Smooth muscle cell (in vitro differentiated cells): ENCODE results near the gene FKBP10. TPM values are rescaled to one million over a fixed set of nuclear protein-coding genes. Genes with fewer than 3 reads are reported as not detected.

ENCODE experiments used
- DNase-seq: peaks from one replicate; lab custom pipeline; 2025; ENCODE audit not compliant: unreplicated experiment; lab: John Stamatoyannopoulos, UW
- H2AFZ ChIP-seq: fragments of 200-600 bp; sonication (generic); 2 replicates; pipeline ENCODE4 v1.6.0; 2016; ENCODE audit warnings: antibody characterized with exemption, low read depth, mild to moderate bottlenecking
- H3F3A ChIP-seq: fragments of 200-600 bp; sonication (generic); 2 replicates; pipeline ENCODE4 v1.6.0; 2017; ENCODE audit warnings: antibody characterized with exemption, low read depth
- H3K27ac ChIP-seq: fragments of 200-600 bp; sonication (generic); 2 replicates; pipeline ENCODE4 v1.5.1; 2016; ENCODE audit warnings: low read depth, mild to moderate bottlenecking
- H3K27me3 ChIP-seq: fragments of 200-600 bp; sonication (generic); 2 replicates; pipeline ENCODE4 v1.6.1; 2016; ENCODE audit warnings: low read depth, mild to moderate bottlenecking
- H3K36me3 ChIP-seq: fragments of 200-600 bp; sonication (generic); 2 replicates; pipeline ENCODE4 v1.5.1; 2016; ENCODE audit warnings: low read depth
- H3K4me1 ChIP-seq: fragments of 200-600 bp; sonication (generic); 2 replicates; pipeline ENCODE4 v1.5.1; 2016; ENCODE audit warnings: low read depth
- H3K4me2 ChIP-seq: fragments of 200-600 bp; sonication (generic); 2 replicates; pipeline ENCODE4 v1.6.0; 2016; ENCODE audit warnings: mild to moderate bottlenecking
- H3K4me3 ChIP-seq: fragments of 200-600 bp; sonication (generic); 2 replicates; pipeline ENCODE4 v1.5.1; 2016; ENCODE audit warnings: mild to moderate bottlenecking
- H3K79me2 ChIP-seq: fragments of 200-600 bp; sonication (generic); 2 replicates; pipeline ENCODE4 v1.6.0; 2016; ENCODE audit warnings: low read depth, mild to moderate bottlenecking
- H3K9ac ChIP-seq: fragments of 200-600 bp; sonication (generic); 2 replicates; pipeline ENCODE4 v1.6.0; 2016; ENCODE audit warnings: low read depth
- H3K9me3 ChIP-seq: fragments of 200-600 bp; sonication (generic); replicated peaks from 2 replicates; pipeline ENCODE4 v1.5.1; 2016; ENCODE audit warnings: low read depth
- H4K20me1 ChIP-seq: fragments of 200-600 bp; sonication (generic); 2 replicates; pipeline ENCODE4 v1.6.0; 2016; ENCODE audit warnings: low read depth
- CTCF ChIP-seq: fragments of 200-600 bp; sonication (generic); IDR thresholded peaks from 2 replicates; pipeline ENCODE4 v1.5.1; 2017; ENCODE audit warnings: borderline replicate concordance, mild to moderate bottlenecking, antibody characterized with exemption; ENCODE audit not compliant: insufficient read depth, poor library complexity, severe bottlenecking
- WGBS: methylation state at CpG from one replicate; pipeline ENCODE4 v1.1.7; 2016; ENCODE audit warnings: low lambda C conversion rate; 5-methylcytosine and 5-hydroxymethylcytosine counted together
- polyA plus RNA-seq: library from polyadenylated mRNA; unstranded; fragments of >200 nt; fragmentation: Nextera tagmentation; extraction: Ambion mirVana; gene quantifications from 2 replicates; pipeline ENCODE4 v1.2.1, GENCODE V29; 2016
- total RNA-seq: library from RNA; depleted of rRNA; stranded (reverse); fragments of >200 nt; gene quantifications from 2 replicates; pipeline ENCODE4 v1.2.3, GENCODE V29; 2014

Gene FKBP10
- total and polyA plus RNA-seq, 2 experiments from 2014 or later = 289 to 603 TPM

GRCh38 chr17:41794540-41794975, 18.2 kb upstream of the FKBP10 start:
- Histone ChIP-seq H3K27me3 (no peaks in the 10 kb centered on the region), H3K4me1 (peaks cover 28% of the 10 kb centered on the region), H3K27ac (peak overlapping the region; percentile 94), H3K9ac (no peak overlapping the region), H4K20me1 (no peaks in the 10 kb centered on the region), H3K79me2 (no peaks in the 10 kb centered on the region), H2AFZ (no peak overlapping the region), H3K9me3 (no peaks in the 10 kb centered on the region), H3K36me3 (no peaks in the 10 kb centered on the region), H3K4me2 (peak overlapping the region; percentile 79), H3F3A (peaks cover 19% of the 10 kb centered on the region), H3K4me3 (no peak overlapping the region)
- WGBS = 90% methylated on average over 5 of the region's 5 CpGs
- no peak for DNase-seq
- no peak for TF ChIP-seq CTCF

GRCh38 chr17:41796121-41796895, 16.5 kb upstream of the FKBP10 start:
- Histone ChIP-seq H4K20me1 (no peaks in the 10 kb centered on the region), H2AFZ (no peak overlapping the region), H3K4me2 (no peak overlapping the region), H3K27ac (no peak overlapping the region), H3K9ac (no peak overlapping the region), H3K36me3 (no peaks in the 10 kb centered on the region), H3K4me3 (no peak overlapping the region), H3K9me3 (no peaks in the 10 kb centered on the region), H3F3A (peaks cover 19% of the 10 kb centered on the region), H3K27me3 (no peaks in the 10 kb centered on the region), H3K79me2 (no peaks in the 10 kb centered on the region), H3K4me1 (peaks cover 32% of the 10 kb centered on the region)
- 84% methylated on average over 10 of the region's 10 CpGs for WGBS
- no peak for DNase-seq
- no peak for TF ChIP-seq CTCF

DNA sequence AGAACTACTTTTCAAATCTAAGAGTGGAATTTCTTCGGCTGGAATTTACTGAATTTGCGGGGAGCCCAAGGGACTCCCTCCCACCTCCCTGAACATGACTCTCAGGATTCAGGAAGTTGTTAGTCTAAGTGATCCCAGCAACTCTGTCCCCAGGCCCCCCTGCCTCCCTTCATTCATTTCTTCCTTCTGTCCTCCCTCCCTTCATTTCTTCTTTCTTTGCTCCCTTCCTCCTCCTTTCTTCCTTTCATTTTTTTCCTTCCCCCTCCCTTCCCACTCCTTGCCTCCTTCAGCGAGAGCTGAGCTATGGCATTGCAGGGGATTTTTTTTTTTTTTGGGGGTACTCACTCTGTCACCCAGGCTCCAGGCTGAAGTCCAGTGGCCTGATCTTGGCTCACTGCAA, 15.4 kb upstream of the FKBP10 start:
- Histone ChIP-seq H3K36me3 (no peaks in the 10 kb centered on the region), H4K20me1 (peaks cover 4% of the 10 kb centered on the region), H3K79me2 (no peaks in the 10 kb centered on the region), H3K4me3 (no peak overlapping the region), H3F3A (peaks cover 11% of the 10 kb centered on the region), H3K9ac (no peak overlapping the region), H3K4me1 (peaks cover 29% of the 10 kb centered on the region), H3K4me2 (no peak overlapping the region), H3K9me3 (no peaks in the 10 kb centered on the region), H3K27ac (no peak overlapping the region), H3K27me3 (no peaks in the 10 kb centered on the region), H2AFZ (no peak overlapping the region)
- WGBS = 83% methylated on average over 3 of the region's 3 CpGs
- no peak for TF ChIP-seq CTCF
- DNase-seq = no peak

GRCh38 chr17:41799366-41799765, 13.4 kb upstream of the FKBP10 start:
- Histone ChIP-seq H2AFZ (no peak overlapping the region), H3K27ac (peak overlapping the region; percentile 77), H3K4me2 (no peak overlapping the region), H3K79me2 (no peaks in the 10 kb centered on the region), H3K9me3 (no peaks in the 10 kb centered on the region), H3K36me3 (no peaks in the 10 kb centered on the region), H3K9ac (no peak overlapping the region), H3F3A (peaks cover 16% of the 10 kb centered on the region), H3K4me1 (peaks cover 18% of the 10 kb centered on the region), H4K20me1 (peaks cover 11% of the 10 kb centered on the region), H3K27me3 (no peaks in the 10 kb centered on the region), H3K4me3 (no peak overlapping the region)
- no peak for DNase-seq
- WGBS = 81% methylated on average over 8 of the region's 8 CpGs
- no peak for TF ChIP-seq CTCF
